ENCODE measurements around the gene IL34.

GRCh38 chr16:70644763-70645597 is 1.4 kb upstream of the IL34 start:
- TF ChIP-seq EZH2 (IDR thresholded peaks at IDR 0.05) (no peak), POLR2AphosphoS5 (IDR thresholded peaks at IDR 0.05; ENCODE audit: borderline replicate concordance, low read depth, low read length) (no peak), FOXP2 (optimal IDR thresholded peaks at IDR 0.05; ENCODE audit: control extremely low read depth, extremely low read length, insufficient read depth) (no peak)
